WTC11 (cell line): ENCODE results near the gene RBM4. TPM values are rescaled to one million over a fixed set of nuclear protein-coding genes. Genes with fewer than 3 reads are reported as not detected.

ENCODE experiments used
- ATAC-seq: fragments of 200-7000 bp; cut with Tn5 transposase; 2 replicates; pipeline ENCODE4 v1.10.0; 2021; ENCODE audit warnings: mild to moderate bottlenecking, moderate library complexity
- CTCF ChIA-PET: fragments of 300-600 bp; sonication (Branson Sonifier 250); formaldehyde crosslinking; loops from one replicate; lab custom pipeline; 2021; ENCODE audit warnings: antibody characterized with exemption; lab: Charles Lee
- POLR2A ChIA-PET: fragments of 350-600 bp; sonication (Branson Sonifier 250); formaldehyde crosslinking; loops from one replicate; lab custom pipeline; 2021; ENCODE audit warnings: antibody characterized with exemption; lab: Charles Lee
- DNase-seq: peaks from one replicate; pipeline ENCODE4 v3.0.0; 2021; ENCODE audit warnings: low spot score
- H3K27ac Mint-ChIP-seq: 2 replicates; pipeline ENCODE4 v1.8.0; 2021; ENCODE audit warnings: mixed read lengths
- H3K27me3 Mint-ChIP-seq: 2 replicates; pipeline ENCODE4 v1.8.0; 2021; ENCODE audit warnings: low read depth, mild to moderate bottlenecking, moderate library complexity, mixed read lengths
- H3K36me3 Mint-ChIP-seq: 2 replicates; pipeline ENCODE4 v1.8.0; 2021; ENCODE audit warnings: mixed read lengths
- H3K4me1 Mint-ChIP-seq: 2 replicates; pipeline ENCODE4 v1.8.0; 2022; ENCODE audit warnings: mixed read lengths
- H3K4me3 Mint-ChIP-seq: 2 replicates; pipeline ENCODE4 v1.8.0; 2021; ENCODE audit warnings: mild to moderate bottlenecking, moderate library complexity, mixed read lengths
- H3K9me3 Mint-ChIP-seq: 2 replicates; pipeline ENCODE4 v1.8.0; 2021; ENCODE audit warnings: mixed read lengths
- ATF1 ChIP-seq: sonication (generic); formaldehyde crosslinking; IDR thresholded peaks from 2 replicates; pipeline ENCODE4 v1.8.1; 2023; ENCODE audit warnings: mild to moderate bottlenecking, moderate library complexity, missing genetic modification reagents
- ATF2 ChIP-seq: sonication (generic); formaldehyde crosslinking; IDR thresholded peaks from 2 replicates; pipeline ENCODE4 v1.8.1; 2022; ENCODE audit warnings: low read depth, missing genetic modification reagents, borderline replicate concordance
- CDX4 ChIP-seq: fragments of 250-450 bp; sonication (Bioruptor Pico); IDR thresholded peaks from 2 replicates; pipeline ENCODE4 v1.9.0; 2021; ENCODE audit warnings: moderate library complexity, mild to moderate bottlenecking, inconsistent platforms, borderline replicate concordance
- CREB1 ChIP-seq: sonication (generic); formaldehyde crosslinking; IDR thresholded peaks from 2 replicates; pipeline ENCODE4 v1.8.0; 2023; ENCODE audit warnings: mild to moderate bottlenecking, missing genetic modification reagents
- CREM ChIP-seq: sonication (generic); formaldehyde crosslinking; IDR thresholded peaks from 2 replicates; pipeline ENCODE4 v1.8.1; 2022; ENCODE audit warnings: mild to moderate bottlenecking, missing genetic modification reagents, moderate library complexity
- E2F1 ChIP-seq: sonication (generic); formaldehyde crosslinking; IDR thresholded peaks from 2 replicates; pipeline ENCODE4 v1.8.0; 2022; ENCODE audit warnings: mild to moderate bottlenecking, missing genetic modification reagents
- FOXK1 ChIP-seq: sonication (generic); formaldehyde crosslinking; IDR thresholded peaks from 2 replicates; pipeline ENCODE4 v1.8.0; 2022; ENCODE audit warnings: mild to moderate bottlenecking, moderate library complexity, missing genetic modification reagents
- FOXP1 ChIP-seq: sonication (generic); formaldehyde crosslinking; IDR thresholded peaks from 2 replicates; pipeline ENCODE4 v1.8.0; 2022; ENCODE audit warnings: missing genetic modification reagents, mild to moderate bottlenecking, moderate library complexity, borderline replicate concordance
- GABPB1 ChIP-seq: sonication (generic); formaldehyde crosslinking; IDR thresholded peaks from 2 replicates; pipeline ENCODE4 v1.8.1; 2023; ENCODE audit warnings: mild to moderate bottlenecking, missing genetic modification reagents
- HMGXB4 ChIP-seq: sonication (generic); formaldehyde crosslinking; IDR thresholded peaks from 2 replicates; pipeline ENCODE4 v1.8.1; 2023; ENCODE audit warnings: mild to moderate bottlenecking, moderate library complexity, missing genetic modification reagents
- MYBL2 ChIP-seq: sonication (generic); formaldehyde crosslinking; IDR thresholded peaks from 2 replicates; pipeline ENCODE4 v1.8.1; 2023; ENCODE audit warnings: mild to moderate bottlenecking, moderate library complexity, missing genetic modification reagents
- NFATC4 ChIP-seq: fragments of 250-450 bp; sonication (Bioruptor Pico); IDR thresholded peaks from 2 replicates; pipeline ENCODE4 v1.9.0; 2021; ENCODE audit warnings: mild to moderate bottlenecking
- NFYB ChIP-seq: sonication (generic); formaldehyde crosslinking; conservative IDR thresholded peaks from 2 replicates; pipeline ENCODE4 v1.8.0; 2022; ENCODE audit warnings: low read depth, missing genetic modification reagents
- NR1H2 ChIP-seq: sonication (generic); formaldehyde crosslinking; IDR thresholded peaks from 2 replicates; pipeline ENCODE4 v1.9.0; 2021; ENCODE audit warnings: mild to moderate bottlenecking, moderate library complexity, missing genetic modification reagents
- PREB ChIP-seq: sonication (generic); formaldehyde crosslinking; IDR thresholded peaks from 2 replicates; pipeline ENCODE4 v1.8.1; 2022; ENCODE audit warnings: mild to moderate bottlenecking, missing genetic modification reagents, moderate library complexity, borderline replicate concordance
- RORB ChIP-seq: fragments of 250-450 bp; sonication (Bioruptor Pico); IDR thresholded peaks from 2 replicates; pipeline ENCODE4 v1.9.0; 2021; ENCODE audit warnings: mild to moderate bottlenecking
- SMAD3 ChIP-seq: sonication (generic); formaldehyde crosslinking; IDR thresholded peaks from 2 replicates; pipeline ENCODE4 v1.8.0; 2022; ENCODE audit warnings: missing genetic modification reagents, mild to moderate bottlenecking, borderline replicate concordance
- SP1 ChIP-seq: sonication (generic); formaldehyde crosslinking; conservative IDR thresholded peaks from 2 replicates; pipeline ENCODE4 v1.8.1; 2022; ENCODE audit warnings: missing genetic modification reagents
- TCF7 ChIP-seq: sonication (generic); formaldehyde crosslinking; IDR thresholded peaks from 2 replicates; pipeline ENCODE4 v1.8.0; 2022; ENCODE audit warnings: mild to moderate bottlenecking, low read depth, missing genetic modification reagents, moderate library complexity
- ZNF281 ChIP-seq: sonication (generic); formaldehyde crosslinking; IDR thresholded peaks from 2 replicates; pipeline ENCODE4 v1.8.0; 2023; ENCODE audit warnings: mild to moderate bottlenecking, missing genetic modification reagents
- ZNF317 ChIP-seq: sonication (generic); formaldehyde crosslinking; IDR thresholded peaks from 2 replicates; pipeline ENCODE4 v1.8.1; 2023; ENCODE audit warnings: low read depth, mild to moderate bottlenecking, moderate library complexity, missing genetic modification reagents, borderline replicate concordance
- total RNA-seq: library from RNA; stranded (reverse); gene quantifications from 3 replicates; pipeline ENCODE4 v1.2.3, GENCODE V29; 2021
- TF ChIP-seq, protein P1 (sequence below): sonication (generic); formaldehyde crosslinking; IDR thresholded peaks from 2 replicates; pipeline ENCODE4 v1.8.1; 2023; ENCODE audit warnings: mild to moderate bottlenecking, missing genetic modification reagents, moderate library complexity
- TF ChIP-seq, protein P2 (sequence below): sonication (generic); formaldehyde crosslinking; IDR thresholded peaks from 2 replicates; pipeline ENCODE4 v1.8.0; 2022; ENCODE audit warnings: mild to moderate bottlenecking, missing genetic modification reagents
- TF ChIP-seq, protein P3 (sequence below): sonication (generic); formaldehyde crosslinking; IDR thresholded peaks from 2 replicates; pipeline ENCODE4 v1.8.1; 2022; ENCODE audit warnings: mild to moderate bottlenecking, moderate library complexity, missing genetic modification reagents

Gene RBM4
- total RNA-seq, 1 experiment from 2014 or later = 144 TPM

DNA sequence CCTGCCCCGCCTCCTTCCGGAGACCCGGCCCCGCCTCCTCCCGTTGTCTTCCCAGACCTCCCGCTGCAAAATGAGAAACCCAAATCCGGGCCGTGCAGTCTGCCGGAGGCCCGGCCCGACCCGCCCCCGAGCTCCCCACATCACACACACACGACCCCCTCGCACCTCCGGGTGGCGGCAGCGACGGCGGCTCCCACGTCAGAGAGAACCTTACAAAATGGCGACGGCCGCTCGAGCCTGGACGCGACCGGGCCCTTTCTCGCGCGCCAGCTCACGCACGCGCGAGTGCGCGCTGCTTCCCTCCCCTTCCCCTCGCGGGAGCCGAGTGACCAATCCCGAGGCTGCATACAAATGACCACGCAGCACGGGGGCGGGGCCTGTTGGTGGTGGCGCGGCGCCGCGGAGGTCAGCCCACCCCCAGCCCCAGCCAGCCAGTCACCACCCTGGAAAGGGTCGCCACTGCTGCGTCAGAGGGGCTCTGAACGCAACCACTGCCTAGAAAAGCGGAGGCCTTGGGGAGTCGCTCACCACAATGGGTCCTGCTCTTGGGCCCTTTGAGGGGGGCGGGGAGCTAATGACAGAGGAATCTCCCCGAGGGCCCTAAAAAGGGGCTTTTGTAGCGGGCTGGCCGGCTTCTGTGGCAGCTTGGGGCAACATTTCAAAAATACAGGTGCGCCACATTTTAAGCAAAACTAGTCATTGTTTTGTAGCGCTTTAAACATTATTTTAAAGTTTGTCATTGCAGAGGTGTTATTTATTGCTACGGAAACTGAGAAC is 39.3 kb downstream of the RBM4 start, which contains the start of gene RBM4B:
Gene RBM4B (minus strand): TSS at position 289 of the 777 bp plus-strand sequence. CDS start 808 bp downstream, outside the sequence.
- peak; percentile 95 for ATAC-seq
- Mint-ChIP-seq H3K36me3 (peaks cover 12% of the 10 kb centered on the region), H3K9me3 (no peaks in the 10 kb centered on the region), H3K27ac (peak within 1 kb of the TSS; percentile 100), H3K27me3 (no peaks in the 10 kb centered on the region), H3K4me1 (peaks cover 29% of the 10 kb centered on the region), H3K4me3 (peak within 1 kb of the TSS; percentile 89)
- ChIA-PET CTCF (interaction anchor here (0.6 to 3.5 kb wide), 68 partner anchors 11 to 364 kb away, joined by 3 to 47 read pairs (median 5); partner anchors contain the start of genes ACTN3, BBS1, CCDC87 and CCS), POLR2A (interaction anchor here (0.7 to 3.0 kb wide), 21 partner anchors 10 to 292 kb away, joined by 3 to 27 read pairs (median 5); partner anchors contain the start of genes ACTN3, BBS1, CCDC87 and CCS)
- peak; percentile 98 for DNase-seq
- TF ChIP-seq ATF1 (CRISPR knock-in tag) = no peak
- TF ChIP-seq SMAD3 = 0 out of 2 replicates have a peak, but pooled peaks have one; percentile 22
- no peak; the same call in 1 of the 2 replicates for TF ChIP-seq MYBL2 (CRISPR knock-in tag)
- TF ChIP-seq TCF7 (CRISPR knock-in tag) = no peak
- TF ChIP-seq PREB (CRISPR knock-in tag) = peak; percentile 45; the same call in 1 of the 2 replicates
- no peak for TF ChIP-seq NR1H2 (CRISPR knock-in tag)
- peak; percentile 61; the same call in 1 of the 2 replicates for TF ChIP-seq FOXP1
- TF ChIP-seq, protein P1, sequence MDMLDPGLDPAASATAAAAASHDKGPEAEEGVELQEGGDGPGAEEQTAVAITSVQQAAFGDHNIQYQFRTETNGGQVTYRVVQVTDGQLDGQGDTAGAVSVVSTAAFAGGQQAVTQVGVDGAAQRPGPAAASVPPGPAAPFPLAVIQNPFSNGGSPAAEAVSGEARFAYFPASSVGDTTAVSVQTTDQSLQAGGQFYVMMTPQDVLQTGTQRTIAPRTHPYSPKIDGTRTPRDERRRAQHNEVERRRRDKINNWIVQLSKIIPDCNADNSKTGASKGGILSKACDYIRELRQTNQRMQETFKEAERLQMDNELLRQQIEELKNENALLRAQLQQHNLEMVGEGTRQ (CRISPR knock-in tag) = peak; percentile 58; the same call in 1 of the 2 replicates
- no peak for TF ChIP-seq ATF2 (CRISPR knock-in tag)
- TF ChIP-seq, protein P2, sequence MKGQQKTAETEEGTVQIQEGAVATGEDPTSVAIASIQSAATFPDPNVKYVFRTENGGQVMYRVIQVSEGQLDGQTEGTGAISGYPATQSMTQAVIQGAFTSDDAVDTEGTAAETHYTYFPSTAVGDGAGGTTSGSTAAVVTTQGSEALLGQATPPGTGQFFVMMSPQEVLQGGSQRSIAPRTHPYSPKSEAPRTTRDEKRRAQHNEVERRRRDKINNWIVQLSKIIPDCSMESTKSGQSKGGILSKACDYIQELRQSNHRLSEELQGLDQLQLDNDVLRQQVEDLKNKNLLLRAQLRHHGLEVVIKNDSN = peak; percentile 63; the same call in 1 of the 2 replicates
- TF ChIP-seq E2F1 (CRISPR knock-in tag) = no peak
- no peak for TF ChIP-seq RORB (CRISPR knock-in tag)
- TF ChIP-seq NFYB (CRISPR knock-in tag) = peak; percentile 28; the same call in 1 of the 2 replicates
- peak; percentile 79 for TF ChIP-seq CREM (CRISPR knock-in tag)
- 0 out of 2 replicates have a peak, but pooled peaks have one; percentile 42 for TF ChIP-seq HMGXB4 (CRISPR knock-in tag)
- TF ChIP-seq SP1 (CRISPR knock-in tag) = peak; percentile 95
- TF ChIP-seq ZNF281 (CRISPR knock-in tag) = peak; percentile 79; the same call in 1 of the 2 replicates
- TF ChIP-seq, protein P3, sequence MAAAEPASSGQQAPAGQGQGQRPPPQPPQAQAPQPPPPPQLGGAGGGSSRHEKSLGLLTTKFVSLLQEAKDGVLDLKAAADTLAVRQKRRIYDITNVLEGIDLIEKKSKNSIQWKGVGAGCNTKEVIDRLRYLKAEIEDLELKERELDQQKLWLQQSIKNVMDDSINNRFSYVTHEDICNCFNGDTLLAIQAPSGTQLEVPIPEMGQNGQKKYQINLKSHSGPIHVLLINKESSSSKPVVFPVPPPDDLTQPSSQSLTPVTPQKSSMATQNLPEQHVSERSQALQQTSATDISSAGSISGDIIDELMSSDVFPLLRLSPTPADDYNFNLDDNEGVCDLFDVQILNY (CRISPR knock-in tag) = peak; percentile 95
- TF ChIP-seq GABPB1 (CRISPR knock-in tag) = peak; percentile 65; the same call in 1 of the 2 replicates
- peak; percentile 85 for TF ChIP-seq FOXK1 (CRISPR knock-in tag)
- no peak for TF ChIP-seq CDX4 (CRISPR knock-in tag)
- no peak for TF ChIP-seq NFATC4
- TF ChIP-seq ZNF317 (CRISPR knock-in tag) = 0 out of 2 replicates have a peak, but pooled peaks have one; percentile 25
- 0 out of 2 replicates have a peak, but pooled peaks have one; percentile 17 for TF ChIP-seq CREB1 (CRISPR knock-in tag)
